DND-41 (cell line): Measurements from ENCODE around the gene NLGN4Y.

Source experiments
- ATAC-seq: fragments of 200-7000 bp; cut with Tn5 transposase; 3 replicates; pipeline ENCODE4 v1.9.1; 2021; ENCODE audit warnings: low read depth; ENCODE audit not compliant: insufficient read depth
- DNase-seq: peaks from one replicate; pipeline ENCODE4 v3.0.0-alpha.2; 2020
- H2AFZ ChIP-seq: 2 replicates; pipeline ENCODE4 v1.6.0; 2012; ENCODE audit warnings: low read depth, low read length
- H3K27ac ChIP-seq: 2 replicates; pipeline ENCODE4 v1.5.1; 2012; ENCODE audit warnings: low read length, inconsistent platforms
- H3K27me3 ChIP-seq: fragments of 200-600 bp; sonication (generic); 2 replicates; pipeline ENCODE4 v1.6.0; 2012; ENCODE audit warnings: low read length, mild to moderate bottlenecking, inconsistent platforms; ENCODE audit not compliant: insufficient read depth, poor library complexity
- H3K36me3 ChIP-seq: 2 replicates; pipeline ENCODE4 v1.5.1; 2012; ENCODE audit warnings: low read length, inconsistent platforms; ENCODE audit not compliant: insufficient read depth
- H3K4me1 ChIP-seq: 2 replicates; pipeline ENCODE4 v1.5.1; 2012; ENCODE audit warnings: mild to moderate bottlenecking, low read length; ENCODE audit not compliant: insufficient read depth
- H3K4me2 ChIP-seq: 2 replicates; pipeline ENCODE4 v1.6.0; 2012; ENCODE audit warnings: mild to moderate bottlenecking, moderate library complexity, low read length, inconsistent platforms; ENCODE audit not compliant: insufficient read depth
- H3K4me3 ChIP-seq, 2 experiments: fragments of 200-600 bp in 1 of 2; shearing (Covaris generic) in 1 of 2; 2 replicates each; pipeline ENCODE4 v1.5.1; 2012 to 2016; ENCODE audit warnings: inconsistent platforms in 2 of 2, low read length in 2 of 2, mild to moderate bottlenecking in 2 of 2, low read depth in 1 of 2, moderate library complexity in 1 of 2
- H3K79me2 ChIP-seq: 2 replicates; pipeline ENCODE4 v1.6.0; 2012; ENCODE audit warnings: low read length, inconsistent platforms; ENCODE audit not compliant: insufficient read depth
- H3K9ac ChIP-seq: 2 replicates; pipeline ENCODE4 v1.6.0; 2012; ENCODE audit warnings: low read depth, mild to moderate bottlenecking, inconsistent platforms, low read length, moderate library complexity
- H3K9me3 ChIP-seq: 2 replicates; pipeline ENCODE4 v1.5.1; 2012; ENCODE audit warnings: low read length, moderate library complexity, mild to moderate bottlenecking, inconsistent platforms; ENCODE audit not compliant: insufficient read depth, severe bottlenecking
- H4K20me1 ChIP-seq: 2 replicates; pipeline ENCODE4 v1.6.0; 2012; ENCODE audit warnings: low read length; ENCODE audit not compliant: insufficient read depth
- CTCF ChIP-seq: IDR thresholded peaks from 2 replicates; pipeline ENCODE4 v1.5.1; 2012; ENCODE audit warnings: borderline replicate concordance, low read length, moderate library complexity, mild to moderate bottlenecking; ENCODE audit not compliant: poor library complexity, severe bottlenecking; ENCODE audit errors: extremely low read depth
- EZH2 ChIP-seq: IDR thresholded peaks from 3 replicates; pipeline ENCODE4 v1.6.1; 2012; ENCODE audit warnings: borderline replicate concordance, low read depth, mild to moderate bottlenecking, moderate library complexity, low read length, inconsistent platforms; ENCODE audit not compliant: severe bottlenecking

The NLGN4Y gene

GRCh38 chrY:14755571-14755970 is 231.2 kb downstream of the NLGN4Y start:
- Histone ChIP-seq H3K27me3 (no peaks in the 10 kb centered on the region), H3K4me1 (no peaks in the 10 kb centered on the region), H3K4me3 (no peak overlapping the region), H3K79me2 (no peaks in the 10 kb centered on the region), H3K4me2 (no peak overlapping the region), H2AFZ (no peak overlapping the region), H4K20me1 (no peaks in the 10 kb centered on the region), H3K9ac (no peak overlapping the region), H3K9me3 (no peaks in the 10 kb centered on the region), H3K27ac (no peak overlapping the region), H3K36me3 (no peaks in the 10 kb centered on the region)
- no peak for ATAC-seq
- no peak for DNase-seq
- no peak for TF ChIP-seq EZH2
- TF ChIP-seq CTCF, result no peak

- H3K4me1 ChIP-seq, result no peaks in the 10 kb centered on the region
- TF ChIP-seq EZH2 (no peak), CTCF (no peak)
Measured at GRCh38 chrY:14762903-14763302, 238.6 kb downstream of the NLGN4Y start.

GRCh38 chrY:14763600-14763999 is 239.3 kb downstream of the NLGN4Y start:
- Histone ChIP-seq H3K36me3 (no peaks in the 10 kb centered on the region), H3K4me2 (no peak overlapping the region), H4K20me1 (no peaks in the 10 kb centered on the region), H3K9me3 (no peaks in the 10 kb centered on the region), H2AFZ (no peak overlapping the region), H3K79me2 (no peaks in the 10 kb centered on the region), H3K27ac (no peak overlapping the region), H3K9ac (no peak overlapping the region), H3K27me3 (no peaks in the 10 kb centered on the region), H3K4me3 (no peak overlapping the region), H3K4me1 (no peaks in the 10 kb centered on the region)
- DNase-seq (no peak), ATAC-seq (no peak)
- no peak for TF ChIP-seq EZH2
- TF ChIP-seq CTCF, result no peak

More at GRCh38 chrY:14762903-14763302, 238.6 kb downstream of the NLGN4Y start:
- no peak for ATAC-seq
- H3K9ac ChIP-seq, result no peak overlapping the region
- H3K4me2 ChIP-seq, result no peak overlapping the region
- no peaks in the 10 kb centered on the region for H3K36me3 ChIP-seq
- no peaks in the 10 kb centered on the region for H3K27me3 ChIP-seq
- no peaks in the 10 kb centered on the region for H4K20me1 ChIP-seq
- DNase-seq, result no peak
- no peak overlapping the region for H3K27ac ChIP-seq
- no peak overlapping the region for H2AFZ ChIP-seq
- no peak overlapping the region for H3K4me3 ChIP-seq
- H3K9me3 ChIP-seq, result no peaks in the 10 kb centered on the region
- no peaks in the 10 kb centered on the region for H3K79me2 ChIP-seq

- H3K27me3 ChIP-seq, result no peaks in the 10 kb centered on the region
- H3K79me2 ChIP-seq, result no peaks in the 10 kb centered on the region
- H3K4me1 ChIP-seq, result no peaks in the 10 kb centered on the region
- no peak overlapping the region for H3K9ac ChIP-seq
- DNase-seq, result no peak
- H3K4me3 ChIP-seq, result no peak overlapping the region
- TF ChIP-seq EZH2, result no peak
- H3K27ac ChIP-seq, result no peak overlapping the region
- no peak for ATAC-seq
- no peaks in the 10 kb centered on the region for H3K36me3 ChIP-seq
- no peak overlapping the region for H3K4me2 ChIP-seq
- H3K9me3 ChIP-seq, result no peaks in the 10 kb centered on the region
- H2AFZ ChIP-seq, result no peak overlapping the region
- H4K20me1 ChIP-seq, result no peaks in the 10 kb centered on the region
Measured at GRCh38 chrY:14778208-14778607, 253.9 kb downstream of the NLGN4Y start.
